GM18867 (cell line): ENCODE results near the gene RPS6KL1.
A peak's percentile ranks its signal among the peaks of the same experiment; 100 is the strongest.

Experiments used
- ATAC-seq: cut with Tn5 transposase; IDR thresholded peaks from one replicate; pipeline ENCODE4 v1.9.1; 2021; ENCODE audit warnings: mild to moderate bottlenecking, moderate library complexity; ENCODE audit not compliant: unreplicated experiment

RPS6KL1 gene, protein sequence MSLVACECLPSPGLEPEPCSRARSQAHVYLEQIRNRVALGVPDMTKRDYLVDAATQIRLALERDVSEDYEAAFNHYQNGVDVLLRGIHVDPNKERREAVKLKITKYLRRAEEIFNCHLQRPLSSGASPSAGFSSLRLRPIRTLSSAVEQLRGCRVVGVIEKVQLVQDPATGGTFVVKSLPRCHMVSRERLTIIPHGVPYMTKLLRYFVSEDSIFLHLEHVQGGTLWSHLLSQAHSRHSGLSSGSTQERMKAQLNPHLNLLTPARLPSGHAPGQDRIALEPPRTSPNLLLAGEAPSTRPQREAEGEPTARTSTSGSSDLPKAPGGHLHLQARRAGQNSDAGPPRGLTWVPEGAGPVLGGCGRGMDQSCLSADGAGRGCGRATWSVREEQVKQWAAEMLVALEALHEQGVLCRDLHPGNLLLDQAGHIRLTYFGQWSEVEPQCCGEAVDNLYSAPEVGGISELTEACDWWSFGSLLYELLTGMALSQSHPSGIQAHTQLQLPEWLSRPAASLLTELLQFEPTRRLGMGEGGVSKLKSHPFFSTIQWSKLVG

DNA sequence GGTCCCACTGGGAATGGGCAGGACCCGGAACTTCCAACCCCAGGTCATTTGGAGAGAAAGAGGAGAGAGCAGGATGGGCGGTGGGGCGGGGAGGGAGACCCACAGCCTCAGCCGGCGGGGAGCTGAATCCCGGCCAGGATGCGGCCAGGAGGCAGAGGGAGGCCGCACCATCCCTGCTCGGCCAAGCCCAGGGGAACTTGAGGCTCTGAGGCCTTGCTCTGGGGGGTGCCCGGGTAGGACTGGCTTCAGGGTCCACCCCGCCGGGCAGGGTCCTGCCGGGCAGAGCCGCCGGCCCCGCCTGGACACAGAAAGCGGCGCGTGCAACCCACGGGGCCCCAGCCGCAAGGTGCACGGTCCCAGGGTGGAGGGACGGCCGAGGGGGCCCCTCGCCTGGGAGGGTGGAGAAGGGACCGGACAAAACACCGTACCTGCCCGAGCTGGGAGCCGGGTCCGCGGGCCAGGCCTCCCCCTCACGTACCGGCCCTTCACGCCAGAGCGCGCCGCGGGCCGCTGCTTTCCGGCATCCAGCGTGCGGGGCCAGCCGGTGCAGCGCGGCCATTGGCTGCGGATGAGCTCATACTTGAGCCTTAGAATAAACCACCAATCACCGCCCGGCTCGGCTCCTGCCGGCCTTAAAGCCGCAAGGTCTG lies at the start of gene RPS6KL1:
TSS of gene RPS6KL1 (minus strand) at position 509 of the 650 bp plus-strand sequence. CDS start 1,719 bp downstream, outside the sequence.
- peak; percentile 93 for ATAC-seq

DNA sequence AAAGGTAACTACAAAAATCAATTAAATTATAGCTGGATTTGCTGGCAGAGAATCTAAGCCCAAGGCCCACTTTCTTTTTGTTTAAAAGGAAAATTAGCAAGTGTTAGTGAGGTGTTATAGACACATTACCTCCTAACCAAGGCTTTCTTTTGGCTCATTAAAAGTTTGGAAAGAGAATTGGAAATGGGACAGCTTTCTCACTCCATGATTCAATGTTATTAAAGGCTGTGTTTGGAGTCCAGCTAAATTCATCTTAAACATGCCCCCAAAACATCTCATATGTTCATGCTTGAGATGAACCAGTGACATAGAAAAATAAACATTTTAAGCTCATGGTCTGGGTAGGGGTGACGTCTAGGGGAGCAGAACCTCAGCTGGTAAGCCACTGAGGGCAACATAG lies 45.8 kb upstream of the RPS6KL1 start:
- no peak for ATAC-seq

DNA sequence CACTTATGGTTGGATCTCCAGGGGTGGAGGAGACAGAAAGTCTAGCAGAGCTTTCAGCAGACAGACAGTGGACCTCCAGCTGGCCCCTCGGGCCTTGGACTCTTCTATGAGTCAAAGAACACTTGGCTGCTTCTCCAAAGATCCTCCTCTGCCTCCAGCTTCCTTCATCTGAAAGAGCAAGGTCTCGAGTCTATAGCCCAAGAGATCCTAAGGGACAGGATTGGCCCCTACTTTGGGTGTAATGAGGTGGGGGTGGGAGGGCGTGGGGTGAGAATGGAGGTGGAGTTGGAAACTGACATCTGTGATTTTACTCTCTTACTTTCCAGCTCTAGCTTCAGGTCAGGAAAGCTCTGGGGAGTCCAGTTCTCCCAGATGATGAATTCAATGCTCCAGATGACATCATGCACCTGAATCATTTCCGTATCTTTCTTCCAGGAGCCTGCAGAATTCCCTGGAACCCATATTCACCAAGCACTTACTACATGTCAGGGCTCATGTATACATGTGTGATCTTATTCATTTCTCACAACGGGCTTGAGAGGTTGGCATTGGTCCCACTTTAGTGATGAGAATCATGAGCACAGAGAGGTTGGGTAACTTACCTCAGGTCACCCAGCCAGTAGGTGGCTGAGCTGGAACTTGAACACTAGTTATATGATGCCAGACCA lies 42.6 kb upstream of the RPS6KL1 start:
- ATAC-seq: no peak

DNA sequence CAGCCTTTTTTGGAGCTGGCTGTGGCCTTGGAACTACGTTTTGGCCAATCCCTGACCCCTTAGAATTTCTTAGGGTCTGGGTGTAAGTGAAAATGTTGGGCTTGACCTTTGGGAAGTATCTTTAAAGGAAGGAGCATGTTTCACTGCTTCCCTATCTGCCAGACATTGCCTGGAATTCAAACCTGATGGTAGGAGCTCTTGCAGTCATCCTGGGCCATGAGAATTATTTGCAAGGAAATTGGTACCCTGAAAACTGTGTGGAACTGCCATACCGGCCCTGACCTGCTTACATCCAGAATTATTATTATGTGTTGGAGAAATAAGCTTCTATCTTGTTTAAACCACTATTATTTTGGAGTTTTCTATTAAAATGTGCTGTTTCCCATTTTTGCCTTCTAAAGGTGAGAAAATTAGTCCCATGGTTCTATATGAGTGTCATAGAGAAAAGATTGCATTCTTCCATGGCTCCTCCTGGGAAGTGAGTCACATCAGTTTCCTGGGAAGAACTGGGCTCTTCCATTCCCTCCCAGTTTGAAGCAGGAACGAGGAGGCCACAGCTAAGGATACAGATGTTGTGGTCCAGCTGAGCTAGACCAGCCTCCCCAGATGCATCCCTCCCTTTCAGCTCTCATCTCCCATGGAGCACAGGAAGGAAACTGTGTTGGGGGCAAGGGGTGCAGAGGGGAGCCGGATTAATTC lies 41.9 kb upstream of the RPS6KL1 start:
- ATAC-seq: no peak

DNA sequence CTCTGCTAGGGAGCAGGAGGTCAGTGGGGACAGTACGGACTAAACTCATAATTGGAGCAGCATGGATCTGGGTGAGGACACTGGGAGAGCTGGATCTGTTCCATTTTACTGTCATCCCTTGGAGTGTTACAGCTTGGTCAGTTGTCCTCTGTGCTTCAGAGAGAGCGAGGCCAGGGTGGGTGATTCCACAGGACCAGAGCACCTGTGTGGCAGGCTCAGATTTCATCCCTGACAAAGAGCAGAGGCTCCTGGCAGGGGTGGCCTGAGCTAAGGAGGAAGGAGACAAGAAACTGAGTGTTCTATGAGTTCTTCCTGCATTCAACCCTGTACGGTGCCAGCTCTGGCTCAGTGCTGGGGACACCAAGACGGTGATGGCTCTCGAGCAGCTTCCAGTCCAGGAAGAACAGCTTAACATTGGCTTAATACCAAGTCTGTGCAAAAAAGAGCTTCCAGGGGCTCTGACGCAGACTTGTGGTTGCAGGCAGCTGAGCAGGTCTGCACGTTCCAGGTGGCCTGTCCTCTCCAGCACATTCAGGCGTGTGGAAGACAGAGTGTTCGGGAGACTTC lies 40.7 kb upstream of the RPS6KL1 start:
- ATAC-seq: no peak

DNA sequence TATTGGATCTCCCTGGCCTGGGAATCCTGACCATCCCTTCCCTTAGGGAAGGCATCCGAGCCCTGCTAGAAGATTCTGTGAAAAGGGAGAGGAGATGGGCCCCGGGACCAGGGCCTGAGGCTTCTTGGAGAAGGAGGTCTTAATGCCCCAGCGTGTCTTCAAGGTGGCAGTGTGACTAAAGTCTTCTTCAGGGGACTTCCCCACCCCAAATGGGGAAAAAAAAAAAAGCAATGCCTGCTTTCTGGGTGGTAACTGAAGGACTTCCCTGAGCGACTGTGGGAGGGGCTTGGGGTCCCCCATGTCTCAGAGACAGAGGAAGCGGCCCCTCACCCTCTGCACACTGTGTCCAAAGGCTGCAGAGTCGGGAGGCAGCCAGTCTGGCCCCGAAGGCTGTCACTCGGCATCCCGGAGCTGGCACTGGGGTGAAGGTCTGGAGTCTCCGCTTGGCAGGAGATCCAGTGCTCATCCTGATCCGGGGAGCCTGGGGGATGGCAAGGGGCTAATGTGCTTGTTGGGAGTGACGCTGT lies 40.2 kb upstream of the RPS6KL1 start:
- ATAC-seq: no peak

DNA sequence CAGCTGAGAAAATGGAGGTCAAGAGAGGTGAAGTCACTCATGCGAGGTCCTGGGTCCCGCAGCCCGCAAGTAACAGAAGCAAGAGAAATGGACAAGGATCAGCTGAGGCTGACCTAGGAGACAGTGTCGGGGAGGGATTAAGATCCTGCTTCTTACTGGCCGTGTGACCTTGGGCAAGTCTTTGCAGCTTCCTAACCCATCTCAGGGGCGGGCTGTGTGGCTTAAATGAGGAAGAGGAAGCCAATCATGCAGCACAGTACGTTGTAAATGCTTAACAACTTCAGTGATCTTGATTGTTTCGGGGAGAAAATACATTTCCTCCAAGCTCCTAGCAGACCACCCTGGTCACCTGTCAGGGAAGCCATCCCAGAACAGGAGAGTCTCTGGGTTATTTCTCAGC lies 39.4 kb upstream of the RPS6KL1 start:
- ATAC-seq: no peak

DNA sequence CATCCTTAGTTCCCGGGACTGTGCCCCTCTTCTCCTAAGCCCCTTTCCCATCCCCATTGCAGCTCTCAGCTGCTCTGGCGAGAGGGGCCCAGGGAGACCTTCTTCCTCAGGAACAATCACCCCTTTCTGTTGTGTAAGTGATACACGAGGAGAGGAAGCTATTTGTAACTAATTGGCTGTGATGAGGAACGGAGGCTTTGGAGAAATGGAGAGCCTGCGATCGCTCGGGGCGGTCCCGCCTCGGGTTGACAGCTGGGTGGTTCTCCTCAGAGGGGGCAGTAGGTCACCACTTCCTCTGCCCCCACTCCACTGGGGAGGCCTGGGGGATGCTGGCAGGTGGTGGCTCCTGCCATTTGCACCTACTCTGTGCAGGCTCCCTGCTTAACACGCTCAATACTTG lies 39.0 kb upstream of the RPS6KL1 start:
- no peak for ATAC-seq

DNA sequence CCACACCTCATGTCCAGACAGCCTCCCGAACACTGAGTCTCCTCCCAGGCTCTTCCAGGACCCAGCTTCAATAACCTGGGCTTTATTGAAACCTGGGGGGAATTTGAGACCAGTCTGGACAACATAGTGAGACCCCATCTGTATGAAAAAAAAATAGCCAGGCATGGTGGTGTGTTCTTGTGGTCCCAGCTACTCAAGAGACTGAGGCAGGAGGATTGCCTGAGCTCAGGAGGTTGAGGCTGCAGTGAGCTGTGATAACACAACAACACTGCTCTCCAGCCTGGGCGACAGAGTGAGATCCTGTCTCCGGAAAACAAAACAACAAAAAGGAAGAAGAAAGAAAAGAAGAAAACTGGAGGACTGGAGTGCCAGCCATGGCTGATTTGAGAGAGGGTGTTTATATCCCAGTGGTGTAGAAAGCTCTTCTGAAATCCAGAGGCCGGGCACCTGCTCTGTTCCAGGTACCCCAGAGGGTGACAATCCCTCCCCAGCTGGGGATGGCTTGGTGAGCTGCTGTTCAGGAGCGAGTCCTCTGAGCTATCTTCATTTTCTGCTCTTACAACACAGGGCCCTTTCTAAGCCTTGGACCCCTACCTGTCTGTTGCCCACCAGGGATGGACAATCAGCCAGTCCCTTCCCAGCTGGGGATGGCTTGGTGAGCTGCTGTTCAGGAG lies 38.3 kb upstream of the RPS6KL1 start:
- no peak for ATAC-seq

DNA sequence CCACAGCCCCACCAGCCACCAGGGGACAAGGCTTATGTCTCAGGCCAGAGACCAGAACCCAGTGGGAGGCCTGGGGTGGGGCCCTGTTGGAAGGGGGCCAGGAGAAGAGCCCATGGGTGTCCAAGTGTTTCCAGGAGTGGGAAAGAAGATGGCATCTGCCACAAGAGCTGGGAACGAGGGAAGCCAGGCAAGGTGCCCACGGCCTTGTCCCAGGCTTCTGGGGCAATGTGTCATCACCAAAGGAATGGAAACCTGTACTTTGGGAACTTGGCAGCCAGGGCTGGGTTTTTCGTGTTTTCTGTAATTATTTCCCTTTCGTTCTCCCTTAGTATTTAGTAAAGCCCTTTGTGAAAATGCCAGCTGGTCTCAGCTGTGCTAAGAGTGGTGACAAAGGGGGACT lies 37.7 kb upstream of the RPS6KL1 start:
- ATAC-seq: no peak

DNA sequence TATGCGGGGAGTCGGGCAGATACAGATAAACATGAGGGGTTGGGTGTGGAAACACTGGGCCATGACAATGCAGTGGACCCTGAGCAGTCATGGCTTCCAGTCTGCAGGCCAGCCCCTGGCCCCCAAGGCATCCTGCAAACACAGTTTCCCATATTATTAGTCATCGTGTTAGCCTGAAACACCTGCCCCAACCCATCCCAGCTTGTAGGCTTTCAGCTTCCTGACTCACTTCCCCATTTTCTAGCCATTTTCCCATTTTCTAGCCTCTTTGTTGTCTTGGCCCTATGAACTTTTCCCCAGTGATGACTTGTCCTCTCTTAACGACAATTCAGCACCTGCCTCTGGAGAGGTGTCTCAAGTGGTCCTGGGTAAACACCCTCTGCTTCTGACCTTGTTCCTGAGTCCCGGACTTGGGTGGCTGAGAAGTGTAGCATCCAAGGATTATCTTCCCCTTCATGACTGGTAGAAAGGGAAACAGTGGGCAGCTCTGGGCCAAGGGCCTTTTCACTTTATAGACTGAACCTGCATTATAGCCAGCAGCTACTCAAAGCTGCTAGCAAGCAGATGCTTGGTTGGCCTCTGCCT lies 36.6 kb upstream of the RPS6KL1 start:
- ATAC-seq: no peak

DNA sequence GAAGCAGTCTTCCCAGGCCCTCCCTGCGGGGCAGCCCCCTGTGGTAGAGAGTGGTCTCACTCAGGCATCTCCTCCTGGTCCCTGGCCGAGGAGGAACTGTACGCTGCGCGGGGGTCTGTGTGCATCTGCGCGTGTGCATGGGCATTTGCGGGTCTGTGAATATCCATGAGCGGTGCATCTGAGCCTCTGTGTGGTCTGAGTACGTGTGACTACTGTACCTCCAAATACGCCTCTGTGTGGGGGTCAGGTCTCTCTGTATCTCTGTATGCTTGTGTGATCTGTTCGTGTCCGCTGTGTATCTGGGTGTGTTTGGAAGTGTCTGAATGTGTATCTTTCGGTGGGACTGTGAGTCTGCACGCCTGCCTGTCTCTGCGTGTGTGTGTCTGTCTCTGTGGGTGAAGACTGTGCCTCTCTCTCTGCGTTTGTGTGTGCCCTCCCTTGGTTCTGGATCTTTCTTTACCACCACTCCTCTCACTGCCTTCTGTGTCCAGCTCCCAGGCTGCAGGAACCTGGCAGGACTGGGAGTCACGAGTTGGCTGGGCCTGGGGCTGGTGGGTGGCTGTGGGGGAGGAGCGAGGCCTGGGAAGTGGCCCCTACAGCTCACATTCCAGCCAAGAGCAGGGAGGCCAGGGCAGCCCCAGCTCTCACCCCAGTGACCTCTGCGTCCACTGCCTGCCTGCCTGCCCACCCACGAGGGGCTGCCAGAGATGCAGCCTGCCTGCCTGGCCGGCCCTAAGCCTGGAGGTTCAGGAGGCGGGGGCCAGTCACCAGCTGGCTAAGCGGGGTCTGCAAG lies 33.4 kb upstream of the RPS6KL1 start:
- ATAC-seq: no peak

DNA sequence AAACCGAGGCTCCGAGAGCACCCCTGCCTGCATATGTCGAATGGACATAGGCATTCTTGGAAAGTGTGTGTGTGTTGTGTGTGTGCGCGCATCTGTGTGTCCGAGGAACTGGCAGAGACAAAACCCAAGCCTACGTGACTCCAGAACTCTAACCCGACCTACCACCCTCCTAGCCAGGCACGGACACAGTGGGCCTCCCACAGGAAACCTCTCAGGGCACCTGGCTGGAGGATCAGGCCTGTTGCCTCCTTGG lies 32.9 kb upstream of the RPS6KL1 start:
- ATAC-seq: no peak

DNA sequence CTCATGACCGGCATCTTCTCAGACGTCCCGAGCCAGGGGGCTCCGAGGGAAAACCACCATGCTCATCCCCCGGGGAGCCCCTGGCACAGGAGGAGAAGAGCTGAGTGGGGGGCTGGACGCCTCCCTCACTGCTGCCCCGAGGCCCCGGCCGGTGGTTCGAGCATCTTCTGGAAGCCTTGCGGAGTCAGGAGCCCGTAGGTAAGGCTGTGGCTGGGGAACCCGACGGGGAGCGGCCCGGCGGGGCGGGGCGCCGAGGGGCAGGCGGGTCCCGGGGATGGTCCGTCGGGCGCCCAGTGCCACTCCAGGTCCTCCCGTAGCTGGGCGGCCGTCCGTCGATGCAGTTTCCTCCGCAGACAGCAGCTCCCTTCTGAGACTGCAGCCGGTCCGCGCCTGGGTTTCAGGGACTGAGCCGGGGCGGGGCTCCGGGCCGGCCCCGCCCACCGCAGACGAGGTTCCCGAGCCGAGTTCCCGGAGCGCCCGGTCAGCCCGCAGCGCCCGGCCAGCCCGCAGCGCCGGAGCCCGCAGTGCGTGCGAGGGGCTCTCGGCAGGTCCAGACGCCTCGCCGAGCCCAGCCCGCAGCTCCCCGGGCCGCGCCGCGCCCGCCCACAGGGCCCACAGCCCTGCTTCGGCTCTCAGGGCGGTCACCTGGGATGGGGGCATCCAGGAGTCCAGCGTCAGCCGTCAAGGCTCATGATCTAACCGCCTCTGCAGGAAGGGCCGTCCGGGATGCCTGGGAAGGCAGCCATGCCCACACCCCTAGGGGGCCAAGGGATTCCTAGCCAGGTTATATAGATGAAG lies 32.4 kb upstream of the RPS6KL1 start, which contains the start of gene PGF:
TSS of gene PGF (minus strand) at position 369 of the 798 bp plus-strand sequence. CDS start at position 14, 355 bp downstream.
- peak; percentile 31 for ATAC-seq

DNA sequence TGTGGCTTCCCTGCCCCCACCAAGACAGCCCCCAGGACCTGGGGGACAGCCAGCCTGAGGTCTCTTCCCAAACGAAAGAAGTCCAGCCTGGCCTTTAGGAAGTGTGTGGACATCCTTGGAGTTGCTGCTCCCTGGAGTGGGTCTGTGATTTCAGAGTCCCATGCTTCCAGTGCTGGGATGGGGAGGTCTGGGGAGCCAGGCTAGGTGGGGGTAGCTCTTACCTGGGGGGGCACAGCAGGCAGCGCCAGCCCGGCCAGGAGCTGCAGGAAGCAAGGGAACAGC lies 31.8 kb upstream of the RPS6KL1 start:
- no peak for ATAC-seq

DNA sequence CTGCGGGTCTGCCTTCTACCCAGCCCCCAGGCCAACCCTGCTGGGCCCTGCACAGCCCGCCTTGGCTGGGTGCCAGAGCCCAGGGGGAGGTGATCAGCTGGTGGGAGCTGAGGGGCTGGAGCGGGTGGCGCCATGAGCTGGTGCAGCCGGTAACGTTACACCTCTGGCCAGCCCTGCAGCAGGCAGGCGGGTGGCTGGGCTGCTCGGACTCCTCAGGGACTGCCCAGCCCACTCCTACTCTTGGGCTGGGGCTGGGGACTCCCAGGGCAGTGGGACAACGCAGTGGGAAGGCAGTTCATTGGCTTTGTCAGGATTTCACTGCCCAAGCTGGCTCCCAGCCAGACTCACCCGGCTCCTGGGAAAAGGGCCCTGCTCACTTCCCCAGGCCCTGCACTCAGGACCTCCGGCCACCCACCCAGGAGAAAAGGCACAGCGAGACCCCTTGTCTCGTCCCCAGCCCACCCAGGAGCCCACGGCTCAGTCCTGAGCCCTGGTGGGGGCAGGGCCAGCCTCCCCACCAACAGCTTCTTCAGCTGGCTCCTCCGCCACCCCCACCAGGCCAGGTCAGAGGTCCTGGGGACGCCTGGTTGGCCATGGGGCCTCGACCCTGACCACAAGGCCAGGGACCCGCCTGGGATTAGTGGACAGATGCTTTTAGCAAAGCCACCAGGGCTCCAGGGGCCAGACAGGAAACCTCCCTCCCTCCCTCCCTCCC lies 31.3 kb upstream of the RPS6KL1 start:
- ATAC-seq: no peak

DNA sequence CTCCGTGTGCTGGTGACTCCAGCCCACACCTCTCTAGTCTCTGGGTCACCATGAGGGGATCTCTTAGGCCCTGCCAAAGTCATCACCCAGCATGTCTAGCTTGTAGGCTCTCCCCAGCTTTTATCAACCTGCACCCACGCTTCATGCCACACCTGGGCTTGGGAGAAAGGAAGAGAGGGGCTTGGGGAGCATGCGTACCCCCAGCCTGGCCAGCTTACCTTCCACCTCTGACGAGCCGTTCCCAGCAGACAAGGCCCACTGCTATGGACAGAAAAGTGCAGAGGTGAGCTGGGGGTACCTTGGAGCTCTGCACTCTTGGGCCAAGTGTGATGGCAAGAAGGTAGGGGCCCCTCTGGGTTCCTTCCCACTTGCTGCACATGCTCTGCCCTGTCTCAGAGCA lies 30.6 kb upstream of the RPS6KL1 start:
- ATAC-seq: no peak
